ENCODE measurements around the gene XIRP2. TPM values are rescaled to one million over a fixed set of nuclear protein-coding genes. Genes with fewer than 3 reads are reported as not detected.

Gene XIRP2
- total RNA-seq, 4 donors from 2014 or later, result 0.13 TPM; not detected in 3

DNA sequence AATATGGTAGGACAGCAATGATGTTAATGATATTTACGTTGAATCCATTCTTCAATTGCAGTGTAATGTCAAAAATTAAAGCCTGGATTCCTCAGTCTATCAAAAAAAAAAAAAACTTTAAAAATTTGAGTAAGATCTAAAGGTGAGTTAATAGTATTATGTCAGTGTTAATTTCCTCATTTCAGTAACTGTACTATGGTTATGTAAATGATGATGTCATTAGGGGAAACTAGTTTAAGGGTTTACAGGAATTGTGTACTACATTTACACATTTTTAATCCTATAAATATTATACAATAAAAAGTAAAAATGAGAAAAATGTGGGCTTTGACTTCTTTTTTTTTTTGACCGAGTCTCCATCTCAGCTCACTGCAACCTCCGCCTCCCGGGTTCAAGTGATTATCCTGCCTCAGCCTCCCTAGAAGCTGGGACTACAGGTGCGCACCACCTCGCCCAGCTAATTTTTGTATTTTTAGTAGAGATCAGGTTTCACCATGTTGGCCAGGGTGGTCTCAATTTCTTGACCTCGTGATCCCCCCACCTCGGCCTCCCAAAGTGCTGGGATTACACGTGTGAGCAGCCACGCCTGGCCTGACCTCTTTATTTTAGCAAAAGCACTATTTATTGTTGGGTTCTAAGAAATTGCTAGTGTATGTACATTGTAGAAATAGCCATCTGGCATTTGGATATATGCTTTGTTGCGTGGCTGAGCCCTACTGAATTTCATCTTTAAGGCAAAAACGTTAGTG lies 106.5 kb downstream of the XIRP2 start:
- Histone ChIP-seq H3K9me3 (no peaks in the 10 kb centered on the region), H3K27ac (no peak overlapping the region), H3K36me3 (no peaks in the 10 kb centered on the region), H3K4me3 (replicated peaks in 1 of 3) (no peak overlapping the region), H3K4me1 (no peaks in the 10 kb centered on the region), H3K27me3 (no peaks in the 10 kb centered on the region)
- TF ChIP-seq CTCF (IDR thresholded peaks at IDR 0.05) (no peak), POLR2A (IDR thresholded peaks at IDR 0.05) (no peak)
- intact Hi-C loops (cut with DNase I), result no loop called here
- DNase-seq, result no peak
- 73 to 75% methylated on average over 12 of the region's 12 CpGs for WGBS, 2 donors

- Histone ChIP-seq H3K27ac (no peak overlapping the region), H3K4me1 (no peaks in the 10 kb centered on the region), H3K4me3 (replicated peaks in 1 of 3) (no peak overlapping the region), H3K9me3 (no peaks in the 10 kb centered on the region), H3K27me3 (no peaks in the 10 kb centered on the region), H3K36me3 (no peaks in the 10 kb centered on the region)
- WGBS, 2 donors, result 87 to 94% methylated on average over 5 of the region's 5 CpGs
- no peak for DNase-seq
- intact Hi-C loops (cut with DNase I), result no loop called here
- no peak for TF ChIP-seq POLR2A (IDR thresholded peaks at IDR 0.05)
- TF ChIP-seq CTCF (IDR thresholded peaks at IDR 0.05), result no peak
Measured at GRCh38 chr2:166996465-166996864, 108.2 kb downstream of the XIRP2 start.

DNA sequence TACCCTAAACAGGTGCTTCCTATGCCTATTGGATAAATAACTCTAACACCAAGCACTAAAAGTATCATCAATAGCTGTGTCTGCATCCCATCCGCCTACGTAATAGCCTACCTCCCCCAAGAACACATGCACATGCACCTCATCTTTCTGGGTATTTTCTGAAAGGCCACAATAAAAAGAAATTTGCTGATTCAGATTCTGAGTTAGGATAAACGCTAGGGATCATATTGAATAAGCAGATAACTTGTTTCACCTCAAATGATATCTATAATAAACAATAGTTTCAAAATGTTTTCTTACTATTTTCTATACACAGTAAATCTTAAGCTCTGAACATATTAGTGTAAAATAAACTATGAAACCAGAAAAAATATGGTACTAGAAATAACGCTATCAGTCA lies 112.9 kb downstream of the XIRP2 start:
- 94% methylated on average over 4 of the region's 4 CpGs for WGBS, 2 donors
- Histone ChIP-seq H3K36me3 (no peaks in the 10 kb centered on the region), H3K27ac (no peak overlapping the region), H3K4me3 (replicated peaks in 1 of 3) (no peak overlapping the region), H3K27me3 (no peaks in the 10 kb centered on the region), H3K4me1 (no peaks in the 10 kb centered on the region), H3K9me3 (no peaks in the 10 kb centered on the region)
- TF ChIP-seq CTCF (IDR thresholded peaks at IDR 0.05) (no peak), POLR2A (IDR thresholded peaks at IDR 0.05) (no peak)
- intact Hi-C loops (cut with DNase I), result no loop called here
- no peak for DNase-seq

DNA sequence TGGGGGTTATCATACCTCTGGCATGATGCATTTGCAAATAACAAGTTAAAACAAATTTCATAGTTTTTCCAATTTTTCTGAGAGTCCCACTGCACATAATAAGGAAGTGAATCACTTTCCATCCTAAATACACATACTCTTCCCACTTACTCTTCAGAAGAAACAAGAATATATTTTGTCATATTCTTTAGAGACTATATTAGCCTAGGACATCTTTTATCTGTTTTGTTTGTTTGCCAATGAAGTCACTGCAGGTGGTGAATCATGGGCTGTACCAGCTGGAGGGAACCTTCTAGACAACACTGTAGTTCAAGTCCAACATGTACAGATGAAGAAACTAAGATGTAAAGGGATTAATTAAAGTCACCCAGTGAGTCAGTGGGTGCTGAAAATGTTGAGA lies 116.8 kb downstream of the XIRP2 start:
- TF ChIP-seq CTCF (IDR thresholded peaks at IDR 0.05) (no peak), POLR2A (IDR thresholded peaks at IDR 0.05) (no peak)
- no peaks in the 10 kb centered on the region for H3K36me3 ChIP-seq
- no peaks in the 10 kb centered on the region for H3K9me3 ChIP-seq
- H3K4me1 ChIP-seq, result no peaks in the 10 kb centered on the region
- H3K27me3 ChIP-seq, result no peaks in the 10 kb centered on the region
- DNase-seq, result no peak
- intact Hi-C loops (cut with DNase I), result no loop called here
- H3K27ac ChIP-seq, result no peak overlapping the region
- no peak overlapping the region for H3K4me3 ChIP-seq (replicated peaks in 1 of 3)

- H3K27me3 ChIP-seq, result no peaks in the 10 kb centered on the region
- DNase-seq, result no peak
- H3K9me3 ChIP-seq, result no peaks in the 10 kb centered on the region
- TF ChIP-seq CTCF (IDR thresholded peaks at IDR 0.05), result no peak
- TF ChIP-seq POLR2A (IDR thresholded peaks at IDR 0.05), result no peak
- no peak overlapping the region for H3K4me3 ChIP-seq (replicated peaks in 1 of 3)
- H3K27ac ChIP-seq, result no peak overlapping the region
- intact Hi-C loops (cut with DNase I), result no loop called here
- 85 to 89% methylated on average over 1 of the region's 1 CpG for WGBS, 2 donors
- H3K36me3 ChIP-seq, result no peaks in the 10 kb centered on the region
- no peaks in the 10 kb centered on the region for H3K4me1 ChIP-seq
Measured at GRCh38 chr2:167013227-167013626, 124.9 kb downstream of the XIRP2 start.
